Measurements from ENCODE around the gene ATP9B. TPM values are rescaled to one million over a fixed set of nuclear protein-coding genes. Genes with fewer than 3 reads are reported as not detected.
A peak's percentile ranks its signal among the peaks of the same experiment; 100 is the strongest.

Gene ATP9B
- total RNA-seq, 1 donor from 2014 or later = 52.0 TPM

DNA sequence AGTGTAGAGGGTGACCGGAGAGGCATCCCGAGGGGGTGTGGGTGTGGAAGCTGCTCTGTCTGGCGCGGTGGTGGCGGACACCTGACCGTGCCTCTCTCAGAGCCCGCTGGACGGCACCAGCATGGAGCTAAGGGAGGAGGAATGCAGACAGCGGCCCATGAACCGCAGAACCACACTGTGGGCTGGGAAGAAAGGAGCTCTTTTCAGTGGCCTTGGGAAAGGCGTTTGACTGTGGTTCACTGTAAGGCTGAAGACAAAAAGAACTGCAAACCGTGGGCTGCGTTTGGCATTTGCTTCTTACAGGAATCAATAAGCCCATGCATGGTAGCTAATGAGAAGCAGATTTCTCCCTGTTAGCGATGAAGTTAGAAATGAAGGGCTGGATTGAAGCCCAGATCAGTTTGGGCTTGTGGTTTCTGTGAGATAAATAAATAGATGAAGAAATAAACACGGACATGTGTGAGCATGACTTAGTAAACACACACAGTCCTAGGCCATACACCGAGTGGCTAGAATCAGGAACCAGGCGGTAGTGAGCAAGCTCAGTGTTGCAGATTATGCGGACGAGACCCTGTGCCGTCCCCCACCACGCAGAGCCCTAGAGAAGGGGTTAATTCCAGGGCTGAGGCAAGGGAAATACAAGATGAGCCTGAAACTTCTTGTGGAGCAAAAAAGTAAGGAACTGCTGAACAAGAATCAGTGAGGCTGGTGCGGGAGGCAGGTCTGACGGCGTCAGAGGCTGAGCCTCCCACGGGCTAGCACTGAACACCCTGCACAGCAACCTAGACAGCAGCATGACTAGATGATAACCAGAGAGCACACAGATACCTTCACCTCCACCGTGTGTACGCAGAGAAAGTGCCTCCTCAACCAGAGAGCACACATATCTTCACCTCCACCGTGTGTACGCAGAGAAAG is 297.2 kb downstream of the ATP9B start:
- Mint-ChIP-seq H3K27me3 (ENCODE audit: low read depth) (no peaks in the 10 kb centered on the region), H3K36me3 (peaks cover 36% of the 10 kb centered on the region), H3K27ac (no peak overlapping the region), H3K4me1 (peaks cover 4% of the 10 kb centered on the region), H3K9me3 (peaks cover 6% of the 10 kb centered on the region), H3K4me3 (no peak overlapping the region)
- TF ChIP-seq, protein P1, sequence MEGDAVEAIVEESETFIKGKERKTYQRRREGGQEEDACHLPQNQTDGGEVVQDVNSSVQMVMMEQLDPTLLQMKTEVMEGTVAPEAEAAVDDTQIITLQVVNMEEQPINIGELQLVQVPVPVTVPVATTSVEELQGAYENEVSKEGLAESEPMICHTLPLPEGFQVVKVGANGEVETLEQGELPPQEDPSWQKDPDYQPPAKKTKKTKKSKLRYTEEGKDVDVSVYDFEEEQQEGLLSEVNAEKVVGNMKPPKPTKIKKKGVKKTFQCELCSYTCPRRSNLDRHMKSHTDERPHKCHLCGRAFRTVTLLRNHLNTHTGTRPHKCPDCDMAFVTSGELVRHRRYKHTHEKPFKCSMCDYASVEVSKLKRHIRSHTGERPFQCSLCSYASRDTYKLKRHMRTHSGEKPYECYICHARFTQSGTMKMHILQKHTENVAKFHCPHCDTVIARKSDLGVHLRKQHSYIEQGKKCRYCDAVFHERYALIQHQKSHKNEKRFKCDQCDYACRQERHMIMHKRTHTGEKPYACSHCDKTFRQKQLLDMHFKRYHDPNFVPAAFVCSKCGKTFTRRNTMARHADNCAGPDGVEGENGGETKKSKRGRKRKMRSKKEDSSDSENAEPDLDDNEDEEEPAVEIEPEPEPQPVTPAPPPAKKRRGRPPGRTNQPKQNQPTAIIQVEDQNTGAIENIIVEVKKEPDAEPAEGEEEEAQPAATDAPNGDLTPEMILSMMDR (IDR thresholded peaks at IDR 0.05; ENCODE audit: unreplicated experiment) = no peak
- DNase-seq (ENCODE audit: low spot score in 2 of 2, unreplicated experiment in 2 of 2) = no peak

DNA sequence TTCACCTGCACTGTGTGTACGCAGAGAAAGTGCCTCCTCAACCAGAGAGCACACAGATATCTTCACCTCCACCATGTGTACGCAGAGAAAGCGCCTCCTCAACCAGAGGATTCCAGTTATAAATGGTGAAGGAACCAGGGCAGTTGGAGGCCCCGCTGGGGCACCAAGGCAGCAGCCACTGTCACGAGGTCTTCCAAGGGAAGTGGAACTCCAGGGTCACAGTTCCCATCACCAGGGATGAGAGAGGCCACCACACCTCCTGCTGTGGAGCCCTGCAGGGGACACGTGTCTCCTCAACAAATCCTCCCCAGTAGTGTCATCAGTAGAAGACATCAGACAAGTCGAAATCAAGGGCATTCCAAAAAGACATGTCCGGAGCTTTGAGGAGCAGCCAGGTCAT is 298.3 kb downstream of the ATP9B start:
- peaks cover 6% of the 10 kb centered on the region for H3K9me3 Mint-ChIP-seq
- DNase-seq (ENCODE audit: low spot score in 2 of 2, unreplicated experiment in 2 of 2) = no peak
- H3K4me1 Mint-ChIP-seq = peaks cover 8% of the 10 kb centered on the region
- no peak overlapping the region for H3K4me3 Mint-ChIP-seq
- H3K36me3 Mint-ChIP-seq = peaks cover 33% of the 10 kb centered on the region
- no peaks in the 10 kb centered on the region for H3K27me3 Mint-ChIP-seq (ENCODE audit: low read depth)
- H3K27ac Mint-ChIP-seq = peak overlapping the region; percentile 67
- TF ChIP-seq, protein P1 (IDR thresholded peaks at IDR 0.05; ENCODE audit: unreplicated experiment) = no peak

DNA sequence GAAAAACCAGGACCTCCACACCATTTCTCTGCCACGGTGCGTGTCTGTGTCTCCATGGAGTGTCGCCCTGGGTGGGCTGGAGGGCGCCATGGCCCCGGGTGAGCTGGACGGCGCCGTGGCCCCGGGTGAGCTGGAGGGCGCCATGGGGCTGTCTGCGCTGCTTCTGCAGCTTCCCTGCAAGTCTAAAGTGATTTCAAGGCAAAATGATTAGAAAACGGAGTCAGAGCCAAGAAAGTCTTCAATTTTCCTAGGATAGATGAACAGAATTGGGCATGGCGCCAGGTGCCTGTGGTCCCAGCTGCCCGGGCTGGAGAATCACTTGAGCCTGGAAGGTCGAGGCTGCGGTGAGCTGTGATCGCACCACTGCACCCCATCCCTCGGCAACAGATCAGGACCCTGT is 298.8 kb downstream of the ATP9B start:
- H3K9me3 Mint-ChIP-seq = peaks cover 6% of the 10 kb centered on the region
- H3K4me1 Mint-ChIP-seq = peaks cover 8% of the 10 kb centered on the region
- H3K4me3 Mint-ChIP-seq = no peak overlapping the region
- TF ChIP-seq, protein P1 (IDR thresholded peaks at IDR 0.05; ENCODE audit: unreplicated experiment) = no peak
- DNase-seq (ENCODE audit: low spot score in 2 of 2, unreplicated experiment in 2 of 2) = no peak
- no peaks in the 10 kb centered on the region for H3K27me3 Mint-ChIP-seq (ENCODE audit: low read depth)
- no peak overlapping the region for H3K27ac Mint-ChIP-seq
- peaks cover 33% of the 10 kb centered on the region for H3K36me3 Mint-ChIP-seq

DNA sequence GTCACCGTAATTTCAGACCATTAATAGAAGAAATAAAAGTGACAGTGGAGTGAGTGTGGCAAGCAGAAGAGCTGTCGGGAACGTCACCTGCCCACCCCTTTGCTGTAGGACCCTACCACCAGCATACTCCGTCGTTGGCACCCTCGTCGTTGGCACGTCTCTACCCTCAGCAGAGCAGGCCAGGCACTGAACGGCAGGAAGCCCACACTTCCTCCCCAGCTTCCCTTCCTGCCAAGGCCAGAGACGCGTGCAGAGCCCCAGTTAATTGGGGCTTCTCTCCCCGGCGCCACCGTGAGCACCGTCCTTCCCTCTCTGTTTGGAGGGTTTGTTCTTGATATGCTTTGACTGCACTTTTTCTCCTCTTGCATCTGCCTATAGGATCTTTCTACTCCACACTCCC is 299.5 kb downstream of the ATP9B start:
- H3K27ac Mint-ChIP-seq = no peak overlapping the region
- no peaks in the 10 kb centered on the region for H3K27me3 Mint-ChIP-seq (ENCODE audit: low read depth)
- TF ChIP-seq, protein P1 (IDR thresholded peaks at IDR 0.05; ENCODE audit: unreplicated experiment) = no peak
- H3K9me3 Mint-ChIP-seq = peaks cover under 1% of the 10 kb centered on the region
- no peak overlapping the region for H3K4me3 Mint-ChIP-seq
- no peak for DNase-seq (ENCODE audit: low spot score in 2 of 2, unreplicated experiment in 2 of 2)
- H3K4me1 Mint-ChIP-seq = peaks cover 8% of the 10 kb centered on the region
- H3K36me3 Mint-ChIP-seq = peaks cover 26% of the 10 kb centered on the region

DNA sequence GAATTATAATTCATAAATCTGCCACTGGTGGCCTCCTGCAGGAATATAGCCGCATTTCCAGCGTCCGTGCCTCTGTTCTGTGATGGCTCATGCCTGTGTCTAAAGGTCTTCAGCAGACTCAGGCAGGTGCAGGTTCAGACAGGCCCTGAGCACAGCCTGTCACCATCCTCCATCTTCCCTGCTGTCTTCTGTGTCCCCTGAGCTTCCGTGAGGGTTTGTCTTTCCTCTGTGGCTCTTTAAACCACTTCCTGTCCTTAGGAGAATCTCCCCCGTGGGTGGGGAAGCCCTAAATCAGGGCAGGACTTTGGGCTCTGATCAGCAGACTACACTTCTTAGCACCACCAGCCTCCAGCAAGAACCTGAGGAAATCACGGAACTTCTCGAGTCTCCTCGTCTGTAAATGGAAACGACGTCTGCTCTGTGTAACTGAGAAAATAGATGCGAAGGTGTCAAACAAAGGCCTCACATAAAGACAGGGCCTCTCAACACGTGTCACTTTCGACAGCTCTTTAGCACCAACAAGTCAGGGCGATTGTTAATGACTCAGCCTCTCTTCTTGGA is 302.4 kb downstream of the ATP9B start:
- peaks cover 6% of the 10 kb centered on the region for H3K4me1 Mint-ChIP-seq
- no peaks in the 10 kb centered on the region for H3K27me3 Mint-ChIP-seq (ENCODE audit: low read depth)
- H3K36me3 Mint-ChIP-seq = peaks cover 19% of the 10 kb centered on the region
- H3K27ac Mint-ChIP-seq = peak overlapping the region; percentile 53
- DNase-seq (ENCODE audit: low spot score in 2 of 2, unreplicated experiment in 2 of 2) = no peak
- TF ChIP-seq, protein P1 (IDR thresholded peaks at IDR 0.05; ENCODE audit: unreplicated experiment) = no peak
- no peak overlapping the region for H3K4me3 Mint-ChIP-seq
- no peaks in the 10 kb centered on the region for H3K9me3 Mint-ChIP-seq
